NCI-H748 treated with DMSO at 0.1 percent for 48 hours (cell line): Measurements from ENCODE around the gene PTGR2.
"Not testable (repeated sequence)": the region's sequence is repeated elsewhere in the genome, so short reads cannot be mapped to it uniquely, and the experiment has no call there.

Experiments
- DNase-seq: peaks from one replicate; lab custom pipeline; 2025; lab: John Stamatoyannopoulos, UW

The PTGR2 gene

DNA sequence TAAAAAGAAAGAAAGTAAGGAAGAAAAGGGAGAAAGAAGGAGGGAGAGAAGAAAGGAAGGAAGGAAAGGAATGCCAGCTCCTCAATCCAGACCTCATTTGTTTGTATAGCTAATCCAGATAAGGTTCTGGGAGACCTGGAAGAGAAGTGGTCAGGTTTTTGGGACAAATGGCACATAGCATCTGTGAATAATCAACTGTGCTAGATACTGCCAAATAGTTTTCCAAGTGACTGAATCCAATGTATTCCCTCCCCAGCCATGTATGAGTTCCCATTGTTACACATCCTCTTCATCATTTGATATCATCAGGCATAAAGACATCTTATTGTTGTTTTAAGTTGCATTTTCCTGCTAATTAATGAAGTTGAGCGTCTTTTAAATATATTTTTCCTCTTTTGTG lies 18.6 kb upstream of the PTGR2 start:
- no peak for DNase-seq

DNA sequence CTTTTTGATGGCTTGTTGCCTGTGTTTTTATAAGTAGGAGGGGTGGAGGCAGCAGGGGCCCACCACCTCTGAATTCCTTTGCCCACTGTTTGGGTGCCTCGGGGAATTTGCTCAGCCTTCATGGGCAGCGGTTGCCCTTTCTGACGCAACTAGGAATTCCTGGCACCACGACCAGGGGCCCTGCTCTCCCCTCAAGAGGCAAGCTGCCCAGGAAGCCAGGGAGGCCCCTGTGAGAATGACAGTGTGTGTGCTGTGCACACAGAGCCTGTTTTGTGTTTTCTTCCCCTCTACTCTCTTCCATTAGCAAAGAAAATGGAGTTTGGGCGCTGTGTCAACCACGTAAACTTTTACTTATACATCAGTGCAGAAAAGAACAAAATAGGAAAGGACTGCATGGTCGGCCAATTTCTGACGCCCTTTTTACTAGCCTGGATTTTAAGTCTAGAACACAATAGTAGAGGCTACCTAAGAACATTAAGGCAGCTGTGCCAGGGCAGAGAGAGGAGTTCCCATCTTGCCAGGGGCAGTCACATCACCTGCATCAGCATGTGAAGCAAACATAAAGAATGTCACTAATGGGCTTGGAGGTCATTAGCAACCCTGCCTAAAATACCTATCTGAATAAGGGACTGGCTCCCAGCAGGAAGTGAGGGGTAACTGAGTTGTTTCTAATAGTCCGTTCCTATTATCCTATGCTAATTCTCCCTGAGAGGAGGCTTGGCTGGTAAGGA lies 17.9 kb upstream of the PTGR2 start:
- DNase-seq: no peak

DNA sequence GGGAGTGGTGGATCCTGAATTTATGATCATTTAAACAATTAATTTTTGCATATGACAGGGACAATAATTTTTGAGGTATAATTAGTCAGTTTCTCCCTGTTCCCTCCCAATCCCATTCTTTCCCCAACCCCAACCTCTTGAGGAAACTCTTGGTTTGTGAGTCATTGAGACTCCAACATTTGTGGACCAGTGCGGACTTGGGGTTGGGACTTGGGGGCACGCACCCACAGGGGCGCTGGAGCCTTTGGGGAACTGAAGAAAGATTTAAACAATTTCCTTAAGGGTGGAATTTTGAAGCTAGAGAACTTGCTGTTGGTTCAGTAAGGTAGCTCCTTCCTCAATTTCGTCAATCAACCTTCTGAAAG lies 17.4 kb upstream of the PTGR2 start:
- no peak for DNase-seq

DNA sequence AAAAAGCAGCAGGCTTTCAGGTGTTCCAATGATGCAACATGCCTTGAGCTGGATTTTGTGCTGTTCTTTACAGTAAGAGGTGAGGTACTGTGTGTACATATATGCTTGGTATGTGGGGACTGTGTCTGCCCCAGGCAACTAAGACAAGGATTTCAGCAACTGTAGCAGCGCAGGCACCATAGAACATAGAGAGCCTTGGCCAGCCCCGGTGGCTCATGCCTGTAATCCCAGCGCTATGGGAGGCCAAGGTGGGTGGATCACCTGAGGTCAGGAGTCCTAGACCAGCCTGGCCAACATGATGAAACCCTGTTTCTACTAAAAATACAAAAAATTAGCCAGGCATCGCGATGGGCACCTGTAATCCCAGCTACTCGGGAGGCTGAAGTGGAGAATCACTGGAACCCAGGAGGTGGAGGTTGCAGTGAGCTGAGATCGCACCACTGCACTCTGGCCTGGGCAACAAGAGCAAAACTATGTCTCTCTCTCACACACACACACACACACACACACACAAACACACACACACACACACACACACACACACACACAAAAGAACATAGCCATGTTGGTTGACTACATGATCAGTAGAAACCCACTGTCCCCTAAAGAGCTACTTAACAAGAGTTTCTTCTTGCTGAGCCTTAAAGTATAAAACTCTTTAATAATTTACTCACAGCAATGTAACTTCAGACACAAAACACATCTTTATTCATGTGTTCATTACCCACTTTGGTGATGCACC lies 13.2 kb upstream of the PTGR2 start:
- not testable (repeated sequence) for DNase-seq

DNA sequence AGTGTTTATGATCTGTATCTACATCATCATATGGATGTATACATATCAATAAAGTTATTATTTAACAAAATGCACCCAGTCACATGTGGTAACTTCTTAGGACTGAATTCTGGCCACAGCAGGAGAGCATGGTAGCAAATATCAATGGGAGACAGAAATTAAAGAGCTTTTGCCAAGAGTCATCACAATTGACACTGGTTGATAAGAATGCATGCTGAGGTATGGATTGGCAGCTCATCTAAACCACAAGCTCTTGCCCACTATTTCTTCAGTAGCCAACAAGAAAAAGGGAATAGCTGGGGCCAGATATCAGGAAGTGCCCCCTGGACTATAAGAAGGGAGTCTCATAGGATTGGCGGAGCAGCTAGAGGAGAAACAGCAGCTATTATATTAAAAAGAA lies 9.4 kb upstream of the PTGR2 start:
- no peak for DNase-seq

DNA sequence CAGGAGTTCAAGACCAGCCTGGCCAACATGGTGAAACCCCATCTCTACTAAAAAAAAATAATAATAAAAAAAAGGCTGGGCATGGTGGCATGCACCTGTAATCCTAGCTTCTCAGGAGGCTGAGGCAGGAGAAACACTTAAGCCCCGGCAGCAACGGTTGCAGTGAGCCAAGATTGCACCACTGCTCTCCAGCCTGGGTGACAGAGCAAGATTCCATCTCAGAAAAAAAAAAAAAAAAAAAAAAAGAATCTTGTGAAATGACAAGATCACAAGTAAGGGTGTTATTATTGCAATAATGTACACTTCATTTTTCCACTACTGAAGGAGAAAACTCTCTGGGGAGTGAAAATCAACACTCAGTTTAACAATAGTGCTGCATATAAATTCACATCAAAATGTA lies 8.8 kb upstream of the PTGR2 start:
- no peak for DNase-seq

DNA sequence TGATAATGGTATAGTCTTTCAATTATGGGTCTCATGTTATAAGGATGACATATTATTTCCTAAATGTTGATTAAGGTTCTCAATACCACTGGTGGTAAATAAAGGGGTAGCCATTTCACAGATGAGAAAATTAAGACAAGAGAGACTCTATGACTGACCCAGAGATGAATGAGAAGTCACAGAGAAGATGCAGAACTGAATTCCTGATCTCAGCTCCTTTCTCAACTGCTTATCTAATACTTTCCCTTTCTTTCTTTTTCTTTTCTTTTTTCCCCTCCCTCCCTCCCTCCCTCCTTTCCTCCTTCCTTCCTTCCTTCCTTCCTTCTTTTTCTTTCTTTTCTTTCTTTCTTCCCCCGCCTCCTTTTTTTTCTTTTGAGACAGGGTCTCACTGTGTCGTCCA lies 8.3 kb upstream of the PTGR2 start:
- no peak for DNase-seq

DNA sequence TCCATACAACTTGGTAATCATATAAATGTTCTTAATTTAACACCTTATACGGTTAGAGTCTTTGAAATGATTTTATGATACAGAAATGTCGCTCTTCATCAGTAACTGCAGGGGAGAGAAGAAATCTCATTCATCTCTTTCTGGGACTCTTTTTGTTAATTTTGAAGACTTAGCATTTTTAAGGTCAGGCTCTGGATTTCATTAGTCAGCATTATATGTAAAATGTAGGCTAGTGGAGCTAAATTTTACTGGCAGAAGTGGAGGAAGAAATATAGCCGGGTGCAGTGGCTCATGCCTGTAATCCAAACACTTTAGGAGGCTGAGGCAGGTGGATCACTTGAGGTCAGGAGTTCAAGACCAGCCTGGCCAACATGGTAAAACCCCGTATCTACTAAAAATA lies 4.7 kb upstream of the PTGR2 start:
- DNase-seq: no peak

DNA sequence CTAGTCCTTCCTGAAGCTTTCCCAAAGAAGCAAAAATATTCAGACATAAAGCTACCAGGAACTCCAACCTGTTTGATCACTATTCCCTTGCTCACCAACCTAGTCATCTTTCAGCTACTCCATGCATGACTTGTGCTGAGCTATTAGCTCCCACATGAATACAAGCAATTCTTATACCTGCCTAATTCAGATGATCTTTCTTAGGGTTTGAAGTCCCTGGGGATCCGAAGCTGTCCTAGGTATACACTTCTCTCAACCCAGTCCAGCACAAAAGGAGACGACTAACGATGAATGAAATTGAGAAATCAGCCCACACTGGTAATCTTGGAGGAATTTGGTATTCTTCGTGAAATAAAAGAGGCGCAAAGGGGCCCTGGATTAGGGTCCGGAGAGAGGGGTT lies 631 bp upstream of the PTGR2 start:
- peak; percentile 11 for DNase-seq

DNA sequence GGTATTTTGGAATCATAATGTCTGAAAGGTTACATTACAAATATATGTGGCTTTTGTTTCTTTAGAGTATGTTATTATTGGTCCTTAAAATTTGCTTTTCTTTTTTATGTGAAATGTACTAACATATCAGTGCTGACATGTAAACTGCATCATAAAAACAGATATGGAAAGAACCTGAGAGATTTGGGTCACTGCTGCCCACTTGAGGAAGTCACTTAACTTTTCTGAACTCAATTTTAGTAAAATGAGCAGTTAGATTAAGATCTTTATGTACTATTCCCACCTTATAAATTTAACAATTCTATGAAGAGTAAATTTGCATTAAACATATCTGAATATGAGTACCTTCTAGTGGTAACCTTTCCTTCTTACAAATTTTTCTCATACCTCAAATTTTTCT lies 7.5 kb downstream of the PTGR2 start:
- DNase-seq: no peak

DNA sequence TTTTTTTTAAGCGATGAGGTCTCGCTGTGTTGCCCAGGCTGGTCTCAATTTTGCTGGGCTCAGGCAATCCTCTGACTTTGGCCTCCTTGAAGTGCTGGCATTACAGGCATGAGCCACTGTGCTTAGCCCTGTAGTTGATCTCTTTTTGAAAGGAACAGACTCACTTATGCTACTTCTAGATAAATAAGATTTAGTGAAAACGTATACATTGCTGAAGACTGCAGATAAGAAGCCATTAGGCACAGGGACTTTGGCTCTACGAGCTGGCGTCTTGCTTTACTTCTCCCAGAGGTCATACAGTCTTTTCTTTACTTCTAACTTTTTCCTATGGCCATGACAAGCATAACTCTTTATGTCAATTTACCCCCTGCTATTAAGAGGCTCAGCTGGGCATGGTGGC lies 9.4 kb downstream of the PTGR2 start:
- DNase-seq: no peak

DNA sequence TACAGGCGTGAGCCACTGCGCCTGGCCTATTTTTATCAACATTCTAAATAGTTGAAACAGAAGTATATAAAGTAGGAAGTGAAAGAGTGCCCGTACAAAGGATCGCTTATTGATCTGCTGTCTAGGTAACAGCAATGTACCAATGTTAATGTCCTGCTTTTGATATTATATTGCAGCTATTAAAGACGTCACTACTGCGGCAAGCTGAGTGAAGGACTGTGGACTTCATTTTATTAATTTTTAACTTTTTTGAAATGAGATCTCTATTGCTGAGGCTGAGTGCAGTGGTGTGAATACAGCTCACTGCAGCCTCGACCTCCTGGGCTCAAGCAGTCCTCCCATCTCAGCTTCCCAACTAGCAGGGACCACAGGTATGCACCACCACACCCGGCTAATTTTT lies 10.8 kb downstream of the PTGR2 start:
- DNase-seq: no peak

DNA sequence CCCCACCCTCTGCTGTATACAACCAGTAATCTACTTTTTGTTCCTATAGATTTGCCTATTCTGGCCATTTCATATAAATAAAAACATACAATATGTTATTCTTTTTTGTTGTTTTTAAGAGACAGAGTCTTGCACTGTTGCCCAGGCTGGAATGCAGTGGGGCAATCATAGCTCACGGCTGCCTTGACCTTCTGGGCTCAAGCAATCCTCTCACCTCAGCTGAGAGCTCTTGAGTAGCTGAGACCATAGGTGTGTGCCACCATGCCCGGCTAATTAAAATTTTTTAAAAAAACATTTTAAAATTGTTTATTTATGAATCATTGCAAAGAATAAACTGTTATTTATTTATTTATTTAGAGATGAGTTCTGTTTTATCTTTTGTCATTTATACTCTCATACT lies 11.6 kb downstream of the PTGR2 start:
- no peak for DNase-seq

DNA sequence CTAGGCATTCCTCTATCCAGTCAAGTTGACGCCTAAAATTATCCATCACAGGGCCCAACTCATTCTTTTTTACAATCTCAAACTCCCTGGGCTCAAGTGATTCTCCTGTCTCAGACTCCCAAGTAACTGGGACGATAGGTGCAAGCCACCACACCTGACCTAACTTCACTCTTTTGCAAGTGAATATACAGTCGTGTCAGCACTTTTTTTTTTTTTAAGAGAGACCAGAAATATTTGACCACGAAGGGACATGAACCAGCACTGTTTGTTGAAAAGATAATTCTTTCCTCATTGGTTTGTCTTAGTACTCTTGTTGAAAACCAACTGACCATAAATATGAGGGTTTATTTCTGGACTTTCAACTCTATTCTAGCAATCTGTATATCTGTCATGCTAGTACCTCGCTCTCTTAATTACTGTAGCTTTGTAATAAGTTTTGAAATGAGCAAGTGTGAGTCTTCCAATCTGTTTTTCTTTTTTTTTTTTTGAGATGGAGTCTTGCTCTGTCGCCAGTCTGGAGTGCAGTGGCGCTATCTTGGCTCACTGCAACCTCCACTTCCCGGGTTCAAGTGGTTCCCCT lies 14.0 kb downstream of the PTGR2 start:
- no peak for DNase-seq

DNA sequence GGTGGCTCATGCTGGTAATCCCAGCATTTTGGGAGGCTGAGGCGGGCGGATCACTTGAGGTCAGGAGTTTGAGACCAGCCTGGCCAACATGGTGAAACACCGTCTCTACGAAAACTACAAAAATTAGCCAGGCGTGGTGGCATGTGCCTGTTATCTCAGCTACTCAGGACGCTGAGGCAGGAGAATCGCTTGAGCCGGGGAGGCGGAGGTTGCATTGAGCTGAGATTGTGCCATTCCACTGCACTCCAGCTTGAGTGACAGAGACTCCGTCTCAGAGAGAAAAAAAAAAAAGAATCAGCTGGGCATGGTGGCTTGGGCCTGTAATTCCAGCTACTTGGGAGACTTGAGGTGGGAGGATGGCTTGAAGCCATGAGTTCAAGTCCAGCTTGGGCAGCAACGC lies 18.1 kb downstream of the PTGR2 start:
- not testable (repeated sequence) for DNase-seq

DNA sequence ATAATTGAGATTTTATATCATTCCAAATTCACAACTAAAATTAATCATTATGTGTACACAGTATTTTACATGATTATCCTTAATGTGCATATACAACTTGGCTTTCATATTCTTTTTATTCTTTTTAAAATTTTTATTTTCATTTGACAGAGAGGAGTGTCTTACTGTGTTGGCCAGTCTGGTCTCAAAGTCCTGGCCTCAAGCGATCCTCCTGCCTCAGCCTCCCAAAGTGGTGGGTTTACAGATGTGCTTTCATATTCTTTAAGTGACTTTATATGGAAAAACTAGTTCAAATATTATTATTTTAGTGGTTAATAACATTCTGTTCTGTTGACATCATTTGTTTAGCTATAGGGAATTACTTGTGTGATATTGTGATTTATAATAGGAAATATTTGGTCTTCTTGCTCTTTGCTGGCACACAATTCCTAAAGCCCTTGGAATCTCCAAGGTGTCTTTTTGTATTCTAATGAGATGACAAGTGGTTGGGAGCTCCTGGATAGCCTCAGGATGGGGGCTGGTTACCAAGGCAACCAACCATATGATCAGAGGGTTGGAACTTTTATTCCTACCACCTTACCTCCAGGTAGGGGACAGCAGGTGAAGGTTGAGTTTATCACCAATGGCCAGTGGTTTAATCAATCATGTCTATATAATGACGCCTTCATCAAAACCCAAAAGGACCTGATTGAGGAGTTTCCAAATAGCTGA lies 19.0 kb downstream of the PTGR2 start:
- no peak for DNase-seq

DNA sequence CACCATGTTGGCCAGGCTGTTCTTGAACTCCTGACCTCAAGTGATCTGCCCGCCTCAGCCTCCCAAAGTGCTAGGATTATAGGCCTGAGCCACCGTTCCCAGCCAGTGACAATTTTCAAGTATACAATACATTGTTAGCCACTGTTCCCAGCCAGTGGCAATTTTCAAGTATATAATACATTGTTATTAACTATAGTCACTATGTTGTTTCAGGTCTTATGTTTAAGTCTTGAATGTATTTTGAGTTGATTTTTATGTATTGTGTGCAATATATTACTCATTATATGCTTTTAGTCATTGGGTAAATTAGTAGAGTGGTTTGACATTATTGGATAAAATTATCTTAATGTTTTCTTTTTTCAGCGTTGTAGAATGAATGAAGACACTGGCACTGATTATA lies 22.0 kb downstream of the PTGR2 start:
- DNase-seq: no peak

DNA sequence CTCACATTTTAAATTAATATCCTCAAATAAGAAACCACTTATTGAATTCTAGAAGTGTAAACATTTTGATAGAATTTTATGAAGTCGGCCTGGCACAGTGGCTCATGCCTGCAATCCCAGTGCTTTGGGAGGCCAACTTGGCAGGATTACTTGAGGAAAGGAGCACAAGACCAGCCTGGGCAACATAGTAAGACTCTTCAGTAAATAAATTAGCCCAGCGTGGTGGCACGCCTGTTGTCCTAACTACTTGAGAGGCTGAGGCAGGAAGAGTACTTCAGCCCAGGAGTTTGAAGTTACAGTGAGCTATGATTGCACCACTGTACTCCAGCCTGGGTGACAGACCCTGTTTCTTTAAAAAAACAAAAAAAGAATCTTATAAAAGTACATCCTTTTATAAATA lies 26.2 kb downstream of the PTGR2 start:
- no peak for DNase-seq

DNA sequence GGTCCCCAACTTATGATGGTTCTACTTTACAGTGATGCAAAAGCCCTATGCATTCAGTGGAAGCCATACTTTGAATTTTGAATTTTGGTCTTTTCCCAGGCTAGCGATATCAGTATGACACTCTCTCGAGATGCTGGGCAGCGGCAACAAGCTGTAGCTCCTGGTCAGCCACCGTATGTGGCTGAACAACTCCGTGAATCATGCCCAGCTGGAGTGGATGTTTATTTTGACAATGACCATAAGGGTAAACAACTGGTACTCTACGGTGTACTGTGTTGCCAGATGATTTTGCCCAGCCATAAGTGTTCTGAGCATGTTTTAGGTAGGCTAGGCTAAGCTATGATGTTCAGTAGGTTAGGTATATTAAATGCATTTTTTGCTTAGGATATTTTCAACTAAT lies 26.8 kb downstream of the PTGR2 start:
- no peak for DNase-seq

DNA sequence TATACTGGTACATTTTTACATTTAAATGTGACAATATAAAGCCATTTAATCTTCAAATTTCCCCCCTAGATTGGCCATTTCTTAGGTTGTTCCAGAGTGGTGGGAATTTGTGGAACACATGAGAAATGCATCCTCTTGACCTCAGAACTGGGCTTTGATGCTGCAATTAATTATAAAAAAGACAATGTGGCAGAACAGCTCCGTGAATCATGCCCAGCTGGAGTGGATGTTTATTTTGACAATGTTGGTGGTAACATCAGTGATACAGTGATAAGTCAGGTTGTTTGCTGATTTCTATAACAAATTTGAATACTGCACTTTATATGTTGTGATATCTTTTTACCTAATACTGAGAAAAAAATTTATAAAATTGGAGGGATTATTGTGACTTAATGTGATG lies 27.4 kb downstream of the PTGR2 start:
- no peak for DNase-seq

DNA sequence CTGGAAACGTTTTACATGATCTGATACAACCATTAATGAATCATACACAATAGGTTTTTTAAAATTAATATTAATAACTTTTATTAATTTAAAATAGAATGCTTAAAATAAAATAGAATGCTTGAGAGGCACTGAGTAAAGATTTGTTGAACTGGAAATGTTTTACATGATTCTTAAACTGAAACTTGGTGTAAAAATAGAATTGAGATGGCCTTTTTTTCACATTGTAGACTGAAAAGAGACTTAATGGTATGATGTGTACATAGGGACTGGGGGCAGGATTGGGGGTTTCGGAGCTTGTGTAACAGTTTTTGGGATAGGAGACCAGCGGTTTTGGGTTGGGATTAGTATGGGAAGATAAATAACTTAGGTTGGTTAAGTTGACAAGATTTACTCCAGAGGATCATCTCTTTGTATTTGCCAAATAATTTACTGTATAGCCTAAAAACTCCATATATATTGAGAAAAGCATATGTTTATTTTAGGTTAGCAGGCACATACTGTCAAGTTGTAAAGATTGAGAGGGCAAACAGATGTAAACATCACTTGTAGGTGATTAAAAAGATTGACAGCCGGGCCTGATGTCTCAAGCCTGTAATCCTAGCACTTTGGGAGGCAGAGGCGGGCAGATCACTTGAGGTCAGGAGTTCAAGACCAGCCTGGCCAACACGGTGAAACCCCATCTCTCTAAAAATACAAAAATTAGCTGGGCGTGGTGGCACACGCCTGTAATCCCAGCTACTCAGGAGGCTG lies 33.0 kb downstream of the PTGR2 start:
- no peak for DNase-seq
